ENCODE measurements around the gene ADAM12. TPM values are rescaled to one million over a fixed set of nuclear protein-coding genes. Genes with fewer than 3 reads are reported as not detected.

The ADAM12 gene
- total RNA-seq, 1 experiment from 2014 or later: 0.24 TPM

DNA sequence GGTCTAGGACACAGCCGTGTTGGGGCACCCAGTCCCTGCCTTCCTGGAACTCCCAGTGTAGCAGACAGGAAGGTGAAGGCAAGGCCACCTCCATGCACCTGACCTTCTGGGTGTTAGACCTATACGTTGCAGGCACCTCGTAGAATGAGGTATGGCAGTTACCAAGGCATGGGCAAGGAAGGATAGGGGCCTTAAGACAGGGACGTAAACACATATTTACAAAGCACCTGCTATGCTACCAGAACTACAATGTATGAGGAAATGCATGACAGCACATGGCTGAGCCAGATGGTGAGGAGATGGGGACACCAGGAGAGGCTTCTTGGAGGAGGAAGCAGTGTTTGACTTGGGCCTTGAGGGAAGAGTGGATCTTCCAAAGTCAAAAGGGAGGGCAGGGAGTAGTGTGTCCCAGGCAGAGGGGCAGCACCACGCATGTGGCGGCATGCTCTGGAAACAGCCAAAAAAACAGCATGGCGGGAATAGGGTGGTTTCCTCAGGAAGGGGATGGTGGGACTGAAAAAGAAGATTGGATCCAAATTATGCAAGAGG lies 260.7 kb downstream of the ADAM12 start:
- Histone ChIP-seq H2BK12ac (ENCODE audit: insufficient read length, low read depth, low read length) (no peak overlapping the region), H2BK20ac (ENCODE audit: low read depth, low read length, poor library complexity, severe bottlenecking) (no peak overlapping the region)

More for the DNA sequence above, 260.7 kb downstream of the ADAM12 start:
- Histone ChIP-seq H4K8ac (replicated peaks; ENCODE audit: insufficient read length, low read depth, low read length) (no peak overlapping the region), H2BK5ac (ENCODE audit: insufficient read length, low read length) (no peak overlapping the region), H3K14ac (ENCODE audit: insufficient read depth, low read length) (no peak overlapping the region), H2AFZ (ENCODE audit: low read length) (no peak overlapping the region), H3K23me2 (ENCODE audit: insufficient read length, low read depth, low read length, poor library complexity, severe bottlenecking) (peaks cover 3% of the 10 kb centered on the region), H3K23ac (ENCODE audit: insufficient read length, low read depth, low read length) (no peak overlapping the region), H3K4me1 (ENCODE audit: insufficient read depth, low read length) (peaks cover 5% of the 10 kb centered on the region; the same call in 1 of the 2 replicates), H3K27me3 (ENCODE audit: insufficient read depth, low read length) (no peaks in the 10 kb centered on the region), H3K79me1 (ENCODE audit: insufficient read depth, low read depth, low read length, poor library complexity, severe bottlenecking) (no peaks in the 10 kb centered on the region), H4K91ac (ENCODE audit: insufficient read length, low read depth, low read length) (no peak overlapping the region), H3K9me3 (ENCODE audit: control insufficient read depth, low read depth, low read length) (no peaks in the 10 kb centered on the region), H3T11ph (ENCODE audit: low read length) (no peak overlapping the region), H3K56ac (ENCODE audit: insufficient read length, low read depth, low read length) (no peak overlapping the region), H3K79me2 (ENCODE audit: insufficient read depth, low read length) (no peaks in the 10 kb centered on the region), H2BK120ac (ENCODE audit: low read depth, low read length, poor library complexity, severe bottlenecking) (no peak overlapping the region), H2AK5ac (ENCODE audit: insufficient read length, low read length) (no peak overlapping the region), H3K18ac (ENCODE audit: insufficient read length, low read depth, low read length) (no peak overlapping the region), H3K27ac (ENCODE audit: insufficient read length, low read depth, low read length) (no peak overlapping the region), H3K4me2 (ENCODE audit: insufficient read depth, insufficient read length, low read length) (no peak overlapping the region), H3K4ac (ENCODE audit: low read depth, low read length) (no peak overlapping the region), H2BK15ac (ENCODE audit: low read depth, low read length) (no peak overlapping the region), H4K20me1 (ENCODE audit: control insufficient read depth, insufficient read depth, insufficient read length) (no peaks in the 10 kb centered on the region), H3K9ac (ENCODE audit: extremely low read depth, insufficient read length, low read length) (no peak overlapping the region), H4K5ac (ENCODE audit: insufficient read length, low read depth, low read length) (no peak overlapping the region)
- Mint-ChIP-seq H3K4me3 (no peak overlapping the region), H3K27ac (no peak overlapping the region), H3K36me3 (ENCODE audit: insufficient read depth in 1 of 3, low read depth in 3 of 3) (no peaks in the 10 kb centered on the region; a peak in 1 of 7 replicates), H3K4me1 (peaks cover 25 to 28% of the 10 kb centered on the region in 2 experiments), H3K27me3 (ENCODE audit: low read depth) (peaks cover 17% of the 10 kb centered on the region), H3K9me3 (no peaks in the 10 kb centered on the region)
- DNase-seq: no peak
- no CpG with 5 or more reads among the region's 7 CpGs for WGBS (ENCODE audit: extremely low coverage, insufficient read length, low lambda C conversion rate)
- TF ChIP-seq, protein P1, sequence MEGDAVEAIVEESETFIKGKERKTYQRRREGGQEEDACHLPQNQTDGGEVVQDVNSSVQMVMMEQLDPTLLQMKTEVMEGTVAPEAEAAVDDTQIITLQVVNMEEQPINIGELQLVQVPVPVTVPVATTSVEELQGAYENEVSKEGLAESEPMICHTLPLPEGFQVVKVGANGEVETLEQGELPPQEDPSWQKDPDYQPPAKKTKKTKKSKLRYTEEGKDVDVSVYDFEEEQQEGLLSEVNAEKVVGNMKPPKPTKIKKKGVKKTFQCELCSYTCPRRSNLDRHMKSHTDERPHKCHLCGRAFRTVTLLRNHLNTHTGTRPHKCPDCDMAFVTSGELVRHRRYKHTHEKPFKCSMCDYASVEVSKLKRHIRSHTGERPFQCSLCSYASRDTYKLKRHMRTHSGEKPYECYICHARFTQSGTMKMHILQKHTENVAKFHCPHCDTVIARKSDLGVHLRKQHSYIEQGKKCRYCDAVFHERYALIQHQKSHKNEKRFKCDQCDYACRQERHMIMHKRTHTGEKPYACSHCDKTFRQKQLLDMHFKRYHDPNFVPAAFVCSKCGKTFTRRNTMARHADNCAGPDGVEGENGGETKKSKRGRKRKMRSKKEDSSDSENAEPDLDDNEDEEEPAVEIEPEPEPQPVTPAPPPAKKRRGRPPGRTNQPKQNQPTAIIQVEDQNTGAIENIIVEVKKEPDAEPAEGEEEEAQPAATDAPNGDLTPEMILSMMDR (conservative IDR thresholded peaks at IDR 0.05): no peak

Data from H9 (cell line).